HepG2 (cell line): Measurements from ENCODE around the gene GNAI2. TPM values are rescaled to one million over a fixed set of nuclear protein-coding genes. Genes with fewer than 3 reads are reported as not detected.

Source experiments
- ISL2 ChIP-seq: sonication (generic); formaldehyde crosslinking; IDR thresholded peaks from 2 replicates; pipeline ENCODE4 v1.5.0; 2020; ENCODE audit warnings: missing genetic modification reagents
- MIXL1 ChIP-seq: IDR thresholded peaks from 2 replicates; pipeline ENCODE4 v1.6.1; 2016
- NR2F2 ChIP-seq: IDR thresholded peaks from 2 replicates; pipeline ENCODE4 v1.6.1; 2012; ENCODE audit warnings: low read depth, inconsistent platforms, borderline replicate concordance
- PHF8 ChIP-seq: sonication (generic); formaldehyde crosslinking; IDR thresholded peaks from 2 replicates; pipeline ENCODE4 v1.5.0; 2020; ENCODE audit warnings: missing genetic modification reagents
- PRDM15 ChIP-seq: sonication (generic); formaldehyde crosslinking; IDR thresholded peaks from 2 replicates; pipeline ENCODE4 v1.4.0; 2020; ENCODE audit warnings: missing genetic modification reagents
- SAP130 ChIP-seq: IDR thresholded peaks from 2 replicates; pipeline ENCODE4 v1.6.1; 2016; ENCODE audit warnings: low read depth
- SMAD9 ChIP-seq: sonication (generic); formaldehyde crosslinking; IDR thresholded peaks from 2 replicates; pipeline ENCODE4 v1.5.1; 2020; ENCODE audit warnings: mild to moderate bottlenecking, missing genetic modification reagents
- SNAI1 ChIP-seq: sonication (generic); formaldehyde crosslinking; IDR thresholded peaks from 2 replicates; pipeline ENCODE4 v1.5.0; 2020; ENCODE audit warnings: mild to moderate bottlenecking, missing genetic modification reagents, borderline replicate concordance
- TBL1XR1 ChIP-seq: fragments of 150-350 bp; IDR thresholded peaks from 2 replicates; pipeline ENCODE4 v1.6.1; 2014; ENCODE audit warnings: borderline replicate concordance, low read length; ENCODE audit not compliant: partially characterized antibody
- TFDP2 ChIP-seq: sonication (generic); formaldehyde crosslinking; IDR thresholded peaks from 2 replicates; pipeline ENCODE4 v1.4.0; 2020; ENCODE audit warnings: missing genetic modification reagents
- THAP9 ChIP-seq: sonication (generic); formaldehyde crosslinking; IDR thresholded peaks from 2 replicates; pipeline ENCODE4; 2020; ENCODE audit warnings: missing genetic modification reagents, mild to moderate bottlenecking, borderline replicate concordance
- TP53 ChIP-seq: sonication (generic); formaldehyde crosslinking; conservative IDR thresholded peaks from 2 replicates; pipeline ENCODE4 v1.4.0; 2020; ENCODE audit warnings: missing genetic modification reagents
- XBP1 ChIP-seq: sonication (generic); formaldehyde crosslinking; IDR thresholded peaks from 2 replicates; pipeline ENCODE4 v1.5.0; 2020; ENCODE audit warnings: missing genetic modification reagents
- YEATS2 ChIP-seq: sonication (generic); formaldehyde crosslinking; IDR thresholded peaks from 2 replicates; pipeline ENCODE4 v1.4.0; 2020; ENCODE audit warnings: missing genetic modification reagents, borderline replicate concordance
- ZFP37 ChIP-seq: sonication (generic); formaldehyde crosslinking; IDR thresholded peaks from 2 replicates; pipeline ENCODE4 v1.4.0; 2020; ENCODE audit warnings: missing genetic modification reagents, borderline replicate concordance
- ZNF292 ChIP-seq: sonication (generic); formaldehyde crosslinking; IDR thresholded peaks from 2 replicates; pipeline ENCODE4 v1.8.1; 2022; ENCODE audit warnings: mild to moderate bottlenecking, low read depth, missing genetic modification reagents, borderline replicate concordance
- ZNF660 ChIP-seq: sonication (generic); formaldehyde crosslinking; IDR thresholded peaks from 2 replicates; pipeline ENCODE4 v1.5.1; 2020; ENCODE audit warnings: mild to moderate bottlenecking, low read depth, missing genetic modification reagents, borderline replicate concordance
- ZNF772 ChIP-seq: sonication (generic); formaldehyde crosslinking; IDR thresholded peaks from 2 replicates; pipeline ENCODE4 v1.5.0; 2020; ENCODE audit warnings: mild to moderate bottlenecking, missing genetic modification reagents
- ZNF788 ChIP-seq: sonication (generic); formaldehyde crosslinking; IDR thresholded peaks from 2 replicates; pipeline ENCODE4 v1.5.0; 2020; ENCODE audit warnings: mild to moderate bottlenecking, missing genetic modification reagents, borderline replicate concordance
- polyA plus RNA-seq, 8 experiments: library from polyadenylated mRNA; depleted of rRNA in 3 of 8; stranded (reverse) in 7 of 8; unstranded in 1 of 8; fragments of >200 nt; fragmentation: Illumina TruSeq in 4 of 8; extraction: Trizol in 4 of 8; gene quantifications; 2 replicates each; pipeline versions ENCODE4 v1.2.1 to v1.2.3, GENCODE V29; 2011 to 2016; ENCODE audit warnings: low read depth in 4 of 8, missing spikeins in 1 of 8, mixed read lengths in 1 of 8; ENCODE audit not compliant: insufficient read depth in 1 of 8
- total RNA-seq, 5 experiments: library from RNA; depleted of rRNA; stranded (reverse); fragments of >200 nt; fragmentation: Illumina TruSeq; extraction: Trizol; gene quantifications; 2 replicates each; pipeline ENCODE4 v1.2.3, GENCODE V29; 2016; ENCODE audit warnings: low read depth in 1 of 5
- TF ChIP-seq, protein P1 (sequence below): sonication (generic); formaldehyde crosslinking; IDR thresholded peaks from 2 replicates; pipeline ENCODE4 v1.5.0; 2020; ENCODE audit warnings: missing genetic modification reagents

The GNAI2 gene
- total and polyA plus RNA-seq, 2 of the 13 experiments (the other 11 are each of a cell fraction or from before 2014, with no cell fraction given) = 51.1 to 66.2 TPM

GRCh38 chr3:50235716-50236483 lies at the start of gene GNAI2 (continued):
- no peak for TF ChIP-seq TBL1XR1
- no peak; the same call in 1 of the 2 replicates for TF ChIP-seq ZNF788 (CRISPR knock-in tag)
- no peak for TF ChIP-seq XBP1 (CRISPR knock-in tag)
- no peak for TF ChIP-seq ZNF660
- no peak for TF ChIP-seq MIXL1 (CRISPR knock-in tag)
- TF ChIP-seq ISL2 (CRISPR knock-in tag) = no peak
- no peak; the same call in 1 of the 2 replicates for TF ChIP-seq ZNF772 (CRISPR knock-in tag)
- TF ChIP-seq PHF8 = peak; percentile 57
- no peak for TF ChIP-seq YEATS2 (CRISPR knock-in tag)
- TF ChIP-seq THAP9 (CRISPR knock-in tag) = no peak
- no peak for TF ChIP-seq SNAI1 (CRISPR knock-in tag)
- TF ChIP-seq NR2F2 = no peak
- no peak for TF ChIP-seq ZNF292 (CRISPR knock-in tag)
- peak; percentile 28; the same call in 1 of the 2 replicates for TF ChIP-seq TFDP2 (CRISPR knock-in tag)
- no peak for TF ChIP-seq ZFP37
- 0 out of 2 replicates have a peak, but pooled peaks have one; percentile 49 for TF ChIP-seq PRDM15 (CRISPR knock-in tag)
- TF ChIP-seq SMAD9 (CRISPR knock-in tag) = no peak
- TF ChIP-seq TP53 (CRISPR knock-in tag) = no peak
- TF ChIP-seq, protein P1, sequence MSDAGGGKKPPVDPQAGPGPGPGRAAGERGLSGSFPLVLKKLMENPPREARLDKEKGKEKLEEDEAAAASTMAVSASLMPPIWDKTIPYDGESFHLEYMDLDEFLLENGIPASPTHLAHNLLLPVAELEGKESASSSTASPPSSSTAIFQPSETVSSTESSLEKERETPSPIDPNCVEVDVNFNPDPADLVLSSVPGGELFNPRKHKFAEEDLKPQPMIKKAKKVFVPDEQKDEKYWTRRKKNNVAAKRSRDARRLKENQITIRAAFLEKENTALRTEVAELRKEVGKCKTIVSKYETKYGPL (CRISPR knock-in tag) = no peak
- peak; percentile 61 for TF ChIP-seq SAP130 (CRISPR knock-in tag)
